GM18951 (cell line): ENCODE results near the gene ERN2.
A peak's percentile ranks its signal among the peaks of the same experiment; 100 is the strongest.

Experiments
- POLR2A ChIP-seq: IDR thresholded peaks from 4 replicates; pipeline ENCODE4 v1.6.1; 2011; ENCODE audit warnings: mild to moderate bottlenecking; ENCODE audit not compliant: insufficient read length, insufficient read depth; ENCODE audit errors: extremely low read depth
- in situ Hi-C: fragments of 300-500 bp; cut with MboI; formaldehyde crosslinking; loops from one replicate; pipeline ENCODE4 v1.12.0; 2022; ENCODE audit warnings: low sequenced_read_pairs, mixed read lengths, inconsistent platforms; ENCODE audit not compliant: unreplicated experiment

The ERN2 gene

DNA sequence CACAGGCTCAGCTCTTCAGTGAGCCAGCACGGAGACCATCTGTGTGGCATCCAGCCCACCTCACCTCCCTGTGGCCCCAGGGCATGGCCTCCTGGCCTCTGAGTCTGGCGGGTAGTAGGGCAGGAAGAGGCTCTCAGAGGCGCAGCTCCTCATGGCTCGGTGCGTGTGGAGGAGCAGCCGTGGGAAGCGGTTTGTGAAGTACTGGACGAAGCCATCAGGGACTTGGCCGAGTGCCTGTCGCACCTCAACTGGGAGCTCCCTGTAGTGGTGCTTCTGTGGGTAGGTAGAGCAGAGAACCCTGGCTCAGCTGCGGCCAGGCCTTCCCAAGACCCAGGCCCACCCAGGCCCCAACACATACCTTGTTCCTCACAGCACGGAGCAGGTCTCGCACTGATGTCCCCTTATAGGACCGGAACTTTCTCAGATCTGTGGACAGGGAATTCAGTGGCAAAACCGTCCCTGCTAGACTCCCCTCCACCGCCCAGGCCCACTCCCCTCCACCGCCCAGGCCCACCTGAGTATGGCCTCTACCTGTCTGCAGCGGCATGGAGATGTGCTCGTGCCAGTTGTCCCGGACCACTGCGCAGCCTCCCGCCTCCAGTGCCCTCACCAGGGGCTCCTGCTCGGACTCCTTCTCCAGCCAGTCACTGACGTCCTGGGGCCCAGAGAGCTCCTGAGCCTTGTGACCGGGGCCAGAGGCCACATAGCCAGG lies 22.1 kb downstream of the ERN2 start:
- no peak for TF ChIP-seq POLR2A
- in situ Hi-C loops: no loop called here

DNA sequence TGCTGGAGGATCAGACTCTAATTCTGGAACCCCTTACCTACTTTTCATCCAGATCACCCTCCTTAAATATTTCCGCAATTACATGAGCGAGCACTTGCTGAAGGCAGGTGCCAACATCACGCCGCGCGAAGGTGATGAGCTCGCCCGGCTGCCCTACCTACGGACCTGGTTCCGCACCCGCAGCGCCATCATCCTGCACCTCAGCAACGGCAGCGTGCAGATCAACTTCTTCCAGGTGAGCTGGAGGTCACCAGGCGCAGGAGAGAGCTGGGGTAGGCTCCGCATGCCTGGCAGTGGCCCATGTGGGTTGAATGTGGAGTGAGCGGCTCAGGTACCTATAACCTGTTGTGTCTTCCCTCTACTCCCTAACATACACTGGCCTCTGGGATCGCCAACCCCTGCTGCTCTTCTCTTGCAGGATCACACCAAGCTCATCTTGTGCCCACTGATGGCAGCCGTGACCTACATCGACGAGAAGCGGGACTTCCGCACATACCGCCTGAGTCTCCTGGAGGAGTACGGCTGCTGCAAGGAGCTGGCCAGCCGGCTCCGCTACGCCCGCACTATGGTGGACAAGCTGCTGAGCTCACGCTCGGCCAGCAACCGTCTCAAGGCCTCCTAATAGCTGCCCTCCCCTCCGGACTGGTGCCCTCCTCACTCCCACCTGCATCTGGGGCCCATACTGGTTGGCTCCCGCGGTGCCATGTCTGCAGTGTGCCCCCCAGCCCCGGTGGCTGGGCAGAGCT lies 23.4 kb downstream of the ERN2 start:
- in situ Hi-C loops: no loop called here
- no peak for TF ChIP-seq POLR2A

DNA sequence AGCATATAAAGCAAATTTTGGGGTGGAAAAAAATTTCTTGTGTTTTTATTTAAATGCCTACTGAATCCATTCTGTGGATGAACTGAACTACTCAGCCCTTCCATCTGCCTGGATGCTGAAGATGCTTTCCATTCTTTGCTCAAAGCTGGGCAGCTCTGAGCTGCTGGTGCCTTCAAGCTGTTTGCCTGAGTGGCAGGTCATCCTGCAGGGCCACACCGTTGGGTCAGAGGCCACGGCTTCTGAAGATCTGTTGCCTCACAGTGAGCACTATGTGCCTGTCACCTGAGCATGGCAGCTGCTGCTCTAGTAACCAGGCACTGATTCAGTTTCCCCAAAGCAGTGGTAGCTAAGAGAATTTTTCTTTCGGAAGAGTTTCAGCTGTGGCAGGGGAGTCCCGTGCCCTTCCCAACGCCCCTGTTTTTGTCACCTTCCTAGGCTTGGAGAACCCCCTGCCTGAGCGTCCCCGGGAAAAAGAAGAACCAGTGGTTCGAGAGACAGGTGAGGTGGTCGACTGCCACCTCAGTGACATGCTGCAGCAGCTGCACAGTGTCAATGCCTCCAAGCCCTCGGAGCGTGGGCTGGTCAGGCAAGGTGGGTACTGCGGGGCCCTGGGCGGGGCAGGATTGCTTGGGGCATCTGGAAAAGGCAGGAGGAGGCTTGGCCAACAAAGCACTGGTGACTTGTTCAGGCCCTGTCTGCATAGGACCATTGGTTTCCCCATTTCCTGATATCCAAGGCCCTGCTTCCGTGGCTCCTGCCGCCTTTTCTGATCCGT lies 25.8 kb downstream of the ERN2 start:
- TF ChIP-seq POLR2A: no peak
- in situ Hi-C loops: no loop called here

DNA sequence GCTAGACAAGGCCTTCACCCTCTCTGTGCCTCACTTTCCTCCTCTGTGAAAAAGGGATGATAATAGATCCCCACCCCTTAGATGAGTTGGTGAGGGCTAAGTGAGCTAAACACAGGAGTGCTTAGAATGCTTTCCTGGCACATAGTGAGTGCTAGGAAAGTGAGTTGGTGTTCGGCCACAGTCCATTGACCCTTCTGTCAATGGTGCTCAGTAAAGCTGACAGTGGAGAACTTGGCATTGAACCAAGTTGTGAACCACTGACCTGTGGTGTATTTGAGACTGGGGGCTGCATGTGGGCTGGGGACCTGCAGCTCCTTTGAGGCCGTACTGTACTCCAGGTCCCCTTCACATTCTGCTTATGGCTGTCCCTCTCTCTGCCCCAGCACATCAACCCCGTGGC lies 29.5 kb downstream of the ERN2 start:
- TF ChIP-seq POLR2A: no peak
- in situ Hi-C loops: no loop called here

DNA sequence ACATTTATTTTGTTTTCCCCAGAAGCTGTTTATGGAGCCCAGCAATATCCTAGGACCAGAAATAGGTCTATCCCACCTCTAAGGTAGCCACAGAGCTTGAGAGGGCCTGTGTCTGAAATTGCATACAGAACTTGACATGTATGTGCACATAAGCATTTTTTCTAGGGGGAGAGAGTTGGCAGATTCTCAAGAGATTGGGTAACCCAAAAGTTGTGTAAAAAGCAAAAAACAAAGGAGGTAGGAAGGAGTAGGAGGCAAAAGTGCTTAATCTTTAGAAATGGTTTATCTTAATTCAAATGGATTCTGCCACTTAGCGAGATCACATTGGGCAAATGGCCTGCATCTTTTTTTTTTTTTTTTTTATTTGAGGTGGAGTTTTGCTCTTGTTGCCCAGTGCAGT lies 30.8 kb downstream of the ERN2 start:
- no peak for TF ChIP-seq POLR2A

DNA sequence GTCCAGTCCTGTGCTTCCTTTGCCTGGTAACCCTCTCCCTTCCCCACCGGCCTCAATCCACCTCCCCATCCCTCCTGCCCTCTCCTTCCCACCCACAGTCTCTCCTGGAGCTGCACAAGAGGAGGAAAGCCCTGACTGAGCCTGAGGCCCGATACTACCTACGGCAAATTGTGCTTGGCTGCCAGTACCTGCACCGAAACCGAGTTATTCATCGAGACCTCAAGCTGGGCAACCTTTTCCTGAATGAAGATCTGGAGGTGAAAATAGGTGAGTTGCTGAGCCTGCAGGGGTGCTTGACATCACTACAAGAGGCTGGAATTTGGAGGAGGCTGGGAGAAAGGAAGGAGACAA lies 33.1 kb downstream of the ERN2 start:
- in situ Hi-C loops: no loop called here
- TF ChIP-seq POLR2A: no peak

More for the DNA sequence above, 30.8 kb downstream of the ERN2 start:
- in situ Hi-C loops: no loop called here

DNA sequence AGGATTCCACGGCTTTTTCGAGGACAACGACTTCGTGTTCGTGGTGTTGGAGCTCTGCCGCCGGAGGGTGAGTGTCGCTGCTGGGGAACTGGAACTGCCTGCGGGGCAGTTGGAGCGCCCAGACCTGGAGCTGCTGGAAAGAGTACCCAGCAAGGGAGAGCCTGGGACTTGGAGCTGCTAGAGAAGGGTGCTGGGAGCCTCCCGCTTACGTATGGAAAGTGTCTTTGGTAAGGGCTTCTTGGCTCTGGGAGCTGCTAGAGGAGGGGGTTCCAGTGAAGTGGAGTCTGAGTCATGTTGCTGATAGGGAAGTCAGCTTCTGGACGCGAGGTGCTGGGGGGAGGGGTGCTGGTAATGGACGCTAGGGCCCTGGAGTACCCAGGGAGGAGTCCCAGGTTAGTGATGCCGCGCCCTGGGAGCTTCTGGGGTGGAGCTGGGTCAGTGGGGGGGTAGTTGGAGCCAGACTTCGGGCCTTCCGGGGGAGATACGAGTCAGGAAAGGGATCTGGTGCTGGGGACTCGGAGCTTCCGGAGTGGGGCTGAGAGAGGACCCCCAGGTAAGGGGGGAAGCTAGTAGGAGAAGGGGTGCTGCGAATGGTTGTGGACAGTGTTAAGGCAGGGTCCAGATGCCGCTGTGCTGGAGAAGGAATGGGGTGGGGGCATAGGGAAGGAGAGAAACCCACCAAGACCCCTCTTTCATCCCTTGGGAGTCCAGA lies 33.6 kb downstream of the ERN2 start:
- in situ Hi-C loops: no loop called here
- no peak for TF ChIP-seq POLR2A

DNA sequence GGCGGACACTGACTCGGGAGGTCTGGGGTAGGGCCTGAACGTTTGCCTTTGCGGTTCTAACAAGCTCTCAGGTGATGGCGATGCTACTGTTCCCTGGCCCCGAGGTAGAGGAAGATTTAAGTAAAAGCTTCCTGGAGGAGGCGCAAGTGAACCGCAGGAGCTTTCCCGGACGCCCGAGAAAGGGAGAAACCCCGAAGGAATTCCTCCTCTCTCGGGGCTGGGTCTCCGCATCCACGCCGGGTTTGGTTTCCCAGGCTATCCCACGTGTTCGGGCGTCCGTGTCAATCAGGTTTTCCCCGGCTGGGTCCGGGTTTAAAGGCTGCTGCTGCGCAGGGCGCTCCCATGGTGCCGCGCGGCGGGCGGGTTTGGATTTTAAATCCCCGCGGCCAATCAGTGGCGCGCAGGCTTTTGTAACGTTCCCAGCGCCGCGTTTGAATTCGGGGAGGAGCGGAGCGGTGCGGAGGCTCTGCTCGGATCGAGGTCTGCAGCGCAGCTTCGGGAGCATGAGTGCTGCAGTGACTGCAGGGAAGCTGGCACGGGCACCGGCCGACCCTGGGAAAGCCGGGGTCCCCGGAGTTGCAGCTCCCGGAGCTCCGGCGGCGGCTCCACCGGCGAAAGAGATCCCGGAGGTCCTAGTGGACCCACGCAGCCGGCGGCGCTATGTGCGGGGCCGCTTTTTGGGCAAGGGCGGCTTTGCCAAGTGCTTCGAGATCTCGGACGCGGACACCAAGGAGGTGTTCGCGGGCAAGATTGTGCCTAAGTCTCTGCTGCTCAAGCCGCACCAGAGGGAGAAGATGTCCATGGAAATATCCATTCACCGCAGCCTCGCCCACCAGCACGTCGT lies 34.4 kb downstream of the ERN2 start, which contains the start of gene PLK1:
TSS of gene PLK1 (plus strand) at position 460 of the 844 bp plus-strand sequence. CDS start at position 504, 44 bp downstream.
- in situ Hi-C loops: no loop called here

DNA sequence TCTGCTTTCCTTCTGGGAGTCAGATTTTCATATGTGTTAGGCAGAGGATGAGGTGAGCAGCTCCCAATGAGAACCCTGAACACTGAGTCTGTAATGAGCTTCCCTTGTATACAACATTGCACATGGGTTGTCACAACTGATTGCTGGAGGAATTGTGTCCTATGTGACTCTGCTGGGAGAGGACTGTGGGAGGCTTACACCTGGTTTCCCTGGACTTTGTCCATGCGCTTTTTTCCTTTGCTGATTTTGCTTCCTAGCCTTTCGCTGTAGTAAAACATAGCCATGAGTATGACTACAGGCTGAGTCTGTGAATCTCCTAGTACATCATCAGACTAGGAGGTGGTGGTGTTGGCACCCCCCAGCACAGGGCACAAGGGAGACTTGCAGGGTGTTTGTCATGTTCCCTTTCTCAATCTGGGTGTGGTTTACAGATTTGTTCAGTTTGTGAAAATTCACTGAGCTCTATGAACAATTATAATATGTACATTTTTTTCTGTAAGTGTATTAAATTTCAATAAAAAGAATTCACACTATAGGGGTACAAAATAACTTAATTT lies 36.0 kb downstream of the ERN2 start:
- TF ChIP-seq POLR2A: no peak
- in situ Hi-C loops: no loop called here

More for the DNA sequence above, 34.4 kb downstream of the ERN2 start, which contains the start of gene PLK1:
- peak; percentile 73 for TF ChIP-seq POLR2A

DNA sequence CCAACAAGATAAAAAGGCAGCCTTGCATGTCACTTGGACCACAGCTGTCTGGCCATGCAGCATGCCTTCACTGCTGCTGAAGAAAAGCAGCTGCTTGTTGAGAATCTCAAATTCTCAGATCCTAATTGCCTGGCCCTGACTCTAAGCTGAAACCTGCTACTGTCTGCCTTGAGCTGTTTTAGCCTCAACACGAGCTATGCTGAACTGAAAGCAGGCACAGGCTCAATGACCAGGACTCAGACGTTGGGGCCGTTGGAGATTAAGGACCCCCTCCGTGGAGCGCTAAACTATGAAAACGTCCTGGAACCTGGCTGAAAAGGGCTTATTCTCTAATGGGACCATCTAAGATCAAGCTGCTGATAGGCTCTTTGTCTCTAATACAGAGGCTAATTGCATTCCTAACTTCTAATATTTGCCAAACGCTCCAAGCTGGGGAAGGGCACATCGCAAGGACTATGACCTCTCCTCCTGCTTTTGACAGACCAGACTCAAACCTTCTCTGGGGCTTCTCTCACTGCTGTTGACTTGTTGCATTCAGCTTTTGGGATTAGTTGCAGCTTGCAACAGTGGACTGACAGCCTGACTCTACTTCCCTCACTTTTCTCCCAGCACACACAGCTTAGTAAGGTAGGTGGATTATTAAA lies 38.9 kb downstream of the ERN2 start:
- TF ChIP-seq POLR2A: no peak
- in situ Hi-C loops: no loop called here

DNA sequence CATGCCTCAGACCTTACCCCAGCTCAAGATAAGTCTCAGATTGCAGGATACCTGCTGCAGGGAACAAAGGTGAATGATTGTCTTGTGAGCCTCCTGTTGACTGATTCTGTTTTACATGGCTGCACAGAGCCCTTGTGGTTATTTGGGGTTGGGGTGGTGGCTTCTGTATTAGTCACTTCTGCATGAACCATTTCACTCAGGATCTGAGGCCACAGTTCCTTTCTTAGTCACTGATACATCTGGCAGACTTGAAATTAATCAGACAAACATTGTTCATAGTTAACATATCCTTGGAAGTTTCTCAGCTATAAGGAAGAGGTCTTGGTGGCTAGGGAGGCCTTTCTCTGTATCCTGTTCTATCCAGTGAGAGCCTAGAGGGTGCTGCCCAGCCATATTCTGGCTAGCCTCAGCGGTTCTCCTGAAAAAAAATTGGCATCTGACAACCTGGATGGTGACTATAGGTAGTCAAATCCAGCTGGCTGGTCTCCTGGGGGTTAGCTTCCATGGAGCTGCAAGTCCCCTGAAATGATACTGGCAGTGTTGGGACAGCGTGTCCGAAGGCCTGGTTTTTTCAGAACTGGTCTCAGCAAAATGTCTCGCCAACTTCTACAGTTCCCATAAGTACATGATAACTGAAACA lies 42.8 kb downstream of the ERN2 start:
- in situ Hi-C loops: no loop called here
- no peak for TF ChIP-seq POLR2A
